HG02938 (cell line): ENCODE results near the gene GRIN2D.
"Not testable (repeated sequence)": the region's sequence is repeated elsewhere in the genome, so short reads cannot be mapped to it uniquely, and the experiment has no call there.

ENCODE experiments used
- ATAC-seq: cut with Tn5 transposase; IDR thresholded peaks from one replicate; pipeline ENCODE4 v1.9.1; 2021; ENCODE audit warnings: mild to moderate bottlenecking, moderate library complexity; ENCODE audit not compliant: unreplicated experiment

GRIN2D gene

GRCh38 chr19:48371367-48371766 is 22.1 kb upstream of the GRIN2D start:
- ATAC-seq: no peak

GRCh38 chr19:48371771-48372170 is 21.7 kb upstream of the GRIN2D start:
- ATAC-seq: not testable (repeated sequence)

- no peak for ATAC-seq
These were observed 20.6 kb upstream of the GRIN2D start for GRCh38 chr19:48372904-48373303.

DNA sequence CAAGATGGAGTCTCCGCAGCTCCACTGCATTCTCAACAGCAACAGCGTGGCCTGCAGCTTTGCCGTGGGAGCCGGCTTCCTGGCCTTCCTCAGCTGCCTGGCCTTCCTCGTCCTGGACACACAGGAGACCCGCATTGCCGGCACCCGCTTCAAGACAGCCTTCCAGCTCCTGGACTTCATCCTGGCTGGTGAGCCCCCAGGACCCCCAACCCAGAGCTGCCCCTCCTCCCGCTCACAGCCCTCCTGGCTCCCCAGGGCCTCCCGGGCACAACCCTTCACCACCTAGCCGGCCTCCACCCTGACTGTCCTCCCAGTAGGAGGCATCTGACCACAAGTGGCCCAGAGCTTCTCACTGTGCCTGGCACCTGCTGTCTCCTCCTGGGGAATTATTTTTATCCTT is 19.9 kb upstream of the GRIN2D start:
- no peak for ATAC-seq

DNA sequence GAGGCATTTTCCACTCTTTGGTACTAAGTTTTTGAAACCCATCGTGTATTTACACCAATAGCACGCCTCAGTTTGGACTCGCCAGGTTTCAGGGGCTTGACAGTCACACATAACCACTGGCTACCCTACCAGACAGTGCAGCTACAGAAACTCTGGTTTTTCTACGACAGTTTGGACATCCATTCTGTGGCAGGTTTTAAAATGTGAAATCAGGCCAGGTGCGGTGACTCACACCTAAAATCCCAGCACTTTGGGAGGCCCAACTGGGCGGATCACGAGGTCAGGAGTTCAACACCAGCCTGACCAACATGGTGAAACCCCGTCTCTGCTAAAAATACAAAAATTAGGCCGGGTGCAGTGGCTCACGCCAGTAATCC is 15.3 kb upstream of the GRIN2D start:
- no peak for ATAC-seq

DNA sequence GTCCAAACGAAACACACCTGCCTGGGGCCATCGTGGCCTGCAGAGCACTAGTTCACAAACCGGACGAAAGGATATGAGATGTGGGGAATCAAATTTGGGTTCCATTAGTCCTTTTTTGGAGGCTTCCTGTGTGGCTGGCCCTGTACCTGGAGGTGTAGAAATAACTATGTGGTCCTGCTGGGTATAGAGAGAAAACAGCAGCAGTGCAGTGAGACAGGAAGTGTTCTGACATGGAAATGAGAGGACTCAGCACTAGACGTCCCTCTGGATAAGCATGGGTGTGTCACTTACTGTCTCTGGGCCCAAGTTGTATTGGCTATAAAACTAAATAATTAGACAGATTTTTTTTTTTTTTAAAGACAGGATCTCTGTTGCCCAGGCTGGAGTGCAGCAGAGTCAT is 14.4 kb upstream of the GRIN2D start:
- no peak for ATAC-seq

DNA sequence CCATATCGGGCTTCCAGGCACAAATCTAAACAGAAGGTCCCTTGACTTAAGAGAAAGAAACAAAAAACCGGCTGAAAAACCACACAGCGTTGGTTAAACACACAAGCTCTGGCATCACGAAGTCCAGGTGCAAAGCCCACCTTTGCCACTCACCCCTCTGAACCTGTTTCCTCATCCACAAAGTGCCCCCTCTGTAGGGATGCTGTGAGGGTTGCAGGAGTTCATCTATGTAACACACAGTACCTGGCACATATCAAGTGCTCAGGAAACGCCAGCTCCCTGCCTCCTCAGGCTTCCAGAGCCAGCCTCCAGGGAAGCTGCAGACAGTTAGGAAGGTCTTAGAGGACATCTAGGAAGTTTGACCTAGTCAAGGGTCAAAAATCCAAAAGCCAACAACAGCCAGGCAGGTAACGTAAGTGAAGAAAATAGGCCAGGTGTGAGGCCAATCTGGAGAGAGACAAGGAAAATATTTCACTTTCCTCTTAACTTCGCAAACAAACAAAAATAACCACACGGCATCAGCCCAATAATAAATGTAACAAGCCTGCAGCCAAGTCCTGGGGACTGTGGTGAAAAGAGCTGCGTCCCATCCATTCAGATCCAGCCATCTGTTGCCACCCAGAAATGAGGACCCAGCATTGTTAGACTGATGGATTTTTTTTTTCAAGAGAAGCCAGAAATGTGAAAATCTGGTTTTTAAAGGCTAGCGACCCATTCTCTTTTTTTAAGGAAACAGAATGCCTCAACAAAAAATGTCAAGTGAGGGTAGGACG is 12.1 kb upstream of the GRIN2D start:
- no peak for ATAC-seq

DNA sequence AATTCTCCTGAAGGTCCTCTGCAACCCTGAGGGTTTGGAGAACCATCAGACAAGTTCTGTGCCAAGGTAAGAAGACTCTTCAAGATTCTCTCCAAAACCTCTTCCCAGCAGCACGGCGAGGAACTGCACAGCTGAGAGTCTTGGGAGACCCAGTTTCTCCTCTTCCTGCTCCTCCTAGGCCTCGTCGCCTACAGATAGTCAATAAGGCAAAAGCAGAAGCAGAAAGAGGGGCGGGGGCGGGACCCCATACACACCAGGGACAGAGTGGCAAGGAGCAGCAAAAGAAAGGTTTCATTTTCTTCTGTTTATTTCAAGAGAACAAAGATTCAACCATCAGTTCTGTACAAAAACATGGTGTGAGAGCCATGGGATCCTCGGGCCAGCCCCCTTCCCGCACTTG is 11.2 kb upstream of the GRIN2D start:
- ATAC-seq: no peak

- ATAC-seq: no peak
These were observed 7.9 kb upstream of the GRIN2D start for GRCh38 chr19:48385461-48386087.

GRCh38 chr19:48386981-48387380 is 6.5 kb upstream of the GRIN2D start:
- no peak for ATAC-seq

- ATAC-seq: no peak
These were observed 3.0 kb upstream of the GRIN2D start for GRCh38 chr19:48390188-48391099.

DNA sequence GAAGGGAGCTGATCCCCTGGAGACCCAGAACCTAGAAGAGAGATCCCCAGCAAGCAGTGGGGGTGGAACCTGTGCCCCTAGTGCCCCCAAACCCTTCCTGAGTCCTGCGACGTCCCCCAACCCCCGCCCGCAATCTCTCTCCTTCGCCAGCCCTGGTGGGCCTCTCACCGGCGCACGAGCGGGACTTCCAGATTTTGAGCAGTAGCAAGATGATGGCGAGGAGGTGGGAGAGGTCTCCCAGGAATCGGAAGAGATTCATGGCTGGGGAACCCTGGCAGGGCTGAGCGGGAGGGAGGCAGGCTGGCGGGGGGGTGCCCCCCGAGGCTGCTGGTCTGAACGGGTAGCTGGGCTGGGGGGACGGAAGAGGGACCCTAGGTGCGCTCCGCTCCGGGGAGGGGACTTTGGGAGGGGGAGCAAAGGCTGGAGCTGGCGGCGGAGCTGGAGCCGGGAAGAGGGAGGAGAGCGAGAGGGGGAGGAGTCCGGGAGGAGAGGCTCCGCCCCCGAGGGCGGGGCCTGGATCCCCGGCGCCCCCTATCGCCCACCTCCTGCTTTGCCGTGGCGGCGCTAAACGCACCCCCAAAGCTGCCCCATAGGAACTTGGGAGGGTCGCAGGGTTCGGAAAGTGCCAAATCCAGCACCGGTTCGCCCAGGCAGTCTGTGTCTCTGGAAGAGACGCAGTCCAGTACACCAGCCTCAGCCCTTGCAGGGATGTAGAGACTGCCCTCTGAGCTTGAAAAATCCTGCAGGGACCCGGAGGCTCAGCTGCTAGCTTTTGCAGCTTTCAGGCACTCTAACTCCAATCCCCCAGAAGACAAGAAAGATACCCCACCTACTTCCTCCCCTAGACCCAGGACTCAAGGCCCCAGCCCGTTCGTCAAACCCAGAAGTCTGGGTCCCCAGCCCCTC is 2.1 kb upstream of the GRIN2D start, which contains the start of gene KDELR1:
KDELR1 (minus strand) TSS at position 452 of the 906 bp plus-strand sequence; CDS start at position 259, 193 bp downstream.
- ATAC-seq: no peak

DNA sequence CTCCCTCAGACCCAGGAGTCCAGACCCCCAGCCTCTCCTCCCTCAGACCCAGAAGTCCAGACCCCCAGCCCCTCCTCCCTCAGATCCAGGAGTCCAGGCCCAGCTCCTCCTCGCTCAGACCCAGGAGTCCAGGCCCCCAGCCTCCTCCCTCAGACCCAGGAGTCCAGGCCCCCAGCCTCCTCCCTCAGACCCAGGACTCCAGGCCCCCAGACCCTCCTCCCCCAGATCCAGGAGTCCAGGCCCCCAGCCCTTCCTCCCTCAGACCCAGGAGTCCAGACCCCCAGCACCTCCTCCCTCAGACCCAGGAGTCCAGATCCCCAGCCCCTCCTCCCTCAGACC is 1.5 kb upstream of the GRIN2D start:
- not testable (repeated sequence) for ATAC-seq

GRCh38 chr19:48392860-48393558 is 459 bp upstream of the GRIN2D start:
- no peak for ATAC-seq

DNA sequence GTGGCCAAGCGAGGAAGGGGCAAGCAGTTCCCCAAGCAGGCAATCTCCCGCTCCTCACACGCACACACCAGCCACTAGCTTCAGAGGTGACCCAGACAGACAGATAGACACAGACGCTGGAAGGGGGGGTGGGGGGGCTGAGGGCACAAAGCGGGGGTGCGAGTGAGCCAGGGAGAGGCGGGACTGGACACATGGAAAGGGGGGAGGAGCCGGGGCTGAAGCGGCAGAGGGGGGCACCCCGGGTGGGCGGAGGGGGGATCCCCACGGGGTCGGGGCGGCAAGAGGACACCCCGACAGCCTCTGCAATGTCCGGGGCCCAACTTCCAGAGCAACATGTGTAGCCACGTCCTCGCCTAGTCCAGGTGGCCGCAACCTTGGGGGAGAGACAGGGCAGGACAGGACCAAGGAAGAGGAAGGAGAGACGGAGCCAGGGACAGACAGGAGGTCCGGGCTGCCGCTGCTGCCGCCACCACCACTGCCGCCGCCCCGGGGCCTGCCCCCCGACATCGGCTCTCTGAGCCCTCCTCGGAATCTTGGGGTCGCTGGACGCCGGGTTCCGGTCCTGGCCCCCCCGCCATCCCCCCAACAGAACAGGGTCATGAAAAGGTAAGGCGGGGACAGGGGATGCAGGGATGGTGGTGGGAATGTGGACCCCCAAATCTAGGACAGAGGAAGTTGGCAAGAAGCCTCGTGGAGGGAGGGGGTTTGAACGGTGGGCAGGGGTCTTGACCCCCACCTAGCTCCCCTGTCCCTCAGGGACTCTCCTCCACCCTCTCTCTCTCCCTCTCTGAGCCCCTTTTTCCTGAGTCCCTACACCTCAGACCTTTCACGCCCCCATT is 1.1 kb downstream of the GRIN2D start:
- no peak for ATAC-seq

DNA sequence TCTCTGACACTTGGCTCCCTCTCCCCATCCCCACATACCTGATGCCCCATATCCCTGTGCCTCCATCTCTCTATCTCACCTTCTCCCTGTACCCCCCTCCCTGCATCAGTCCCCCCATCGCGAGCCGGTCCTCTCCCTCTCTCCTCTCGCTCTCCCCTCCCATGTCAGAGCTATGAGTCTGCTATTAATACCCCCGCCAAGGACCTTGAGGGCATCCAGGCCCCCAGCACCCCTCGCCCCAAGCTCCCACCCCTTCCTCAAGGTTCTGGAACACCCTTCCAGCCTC is 1.6 kb downstream of the GRIN2D start:
- no peak for ATAC-seq

- no peak for ATAC-seq
These were observed 2.0 kb downstream of the GRIN2D start for GRCh38 chr19:48395499-48395898.

GRCh38 chr19:48396016-48396823 is 2.8 kb downstream of the GRIN2D start:
- ATAC-seq: no peak

DNA sequence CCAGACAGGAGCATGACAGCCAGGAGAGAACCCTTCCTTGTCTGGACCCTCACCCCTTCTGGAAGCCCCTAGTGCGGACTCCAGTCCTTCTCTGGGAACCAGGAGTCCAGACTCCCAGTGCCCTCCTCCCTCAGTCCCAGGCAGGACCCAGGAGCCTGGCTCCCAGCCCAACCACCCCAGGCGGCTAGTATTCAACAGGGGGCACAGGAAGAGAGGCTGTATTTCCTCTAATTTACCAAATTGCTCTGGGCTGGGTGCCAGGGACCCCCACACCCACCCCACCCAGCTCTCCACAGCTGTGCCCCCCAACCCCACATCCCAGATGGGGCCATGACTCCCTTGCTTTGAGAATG is 3.3 kb downstream of the GRIN2D start:
- ATAC-seq: no peak
